Testis (tissue), 2 donors: ENCODE data around the gene NUMB.

Experiments
- POLR2A ChIP-seq: fragments of 450-650 bp; IDR thresholded peaks from one replicate; pipeline ENCODE4 v1.6.1; 2017; ENCODE audit warnings: antibody characterized with exemption, mild to moderate bottlenecking, moderate library complexity
- TF ChIP-seq, protein P1 (sequence below), 3 experiments: fragments of 450-650 bp in 2 of 3; fragments of 200-600 bp in 1 of 3; sonication (generic) in 1 of 3; IDR thresholded peaks; one replicate each; pipeline ENCODE4 v1.5.1; 2016 to 2019; ENCODE audit warnings: antibody characterized with exemption in 3 of 3, mild to moderate bottlenecking in 2 of 3, moderate library complexity in 1 of 3

DNA sequence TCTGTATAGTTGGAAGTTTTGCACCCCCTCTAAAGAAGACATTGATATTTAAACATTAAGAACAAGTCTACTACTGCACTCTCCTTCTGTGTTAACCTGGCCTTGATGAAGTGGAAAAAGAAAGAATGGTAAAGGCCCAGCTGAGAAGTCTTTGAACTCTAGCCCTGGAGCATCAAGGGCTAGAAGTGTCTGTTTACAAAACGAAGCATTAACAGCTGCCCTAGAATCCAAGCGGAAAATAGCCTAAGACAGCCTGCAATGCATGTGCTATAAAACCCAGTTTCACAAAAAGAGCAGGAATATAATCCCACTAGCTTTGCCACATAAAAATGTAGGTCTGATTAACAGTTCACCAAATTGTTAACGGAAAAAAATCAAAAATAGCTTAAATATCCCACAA, 60.5 kb downstream of the NUMB start:
- TF ChIP-seq POLR2A = no peak
- TF ChIP-seq, protein P1, sequence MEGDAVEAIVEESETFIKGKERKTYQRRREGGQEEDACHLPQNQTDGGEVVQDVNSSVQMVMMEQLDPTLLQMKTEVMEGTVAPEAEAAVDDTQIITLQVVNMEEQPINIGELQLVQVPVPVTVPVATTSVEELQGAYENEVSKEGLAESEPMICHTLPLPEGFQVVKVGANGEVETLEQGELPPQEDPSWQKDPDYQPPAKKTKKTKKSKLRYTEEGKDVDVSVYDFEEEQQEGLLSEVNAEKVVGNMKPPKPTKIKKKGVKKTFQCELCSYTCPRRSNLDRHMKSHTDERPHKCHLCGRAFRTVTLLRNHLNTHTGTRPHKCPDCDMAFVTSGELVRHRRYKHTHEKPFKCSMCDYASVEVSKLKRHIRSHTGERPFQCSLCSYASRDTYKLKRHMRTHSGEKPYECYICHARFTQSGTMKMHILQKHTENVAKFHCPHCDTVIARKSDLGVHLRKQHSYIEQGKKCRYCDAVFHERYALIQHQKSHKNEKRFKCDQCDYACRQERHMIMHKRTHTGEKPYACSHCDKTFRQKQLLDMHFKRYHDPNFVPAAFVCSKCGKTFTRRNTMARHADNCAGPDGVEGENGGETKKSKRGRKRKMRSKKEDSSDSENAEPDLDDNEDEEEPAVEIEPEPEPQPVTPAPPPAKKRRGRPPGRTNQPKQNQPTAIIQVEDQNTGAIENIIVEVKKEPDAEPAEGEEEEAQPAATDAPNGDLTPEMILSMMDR (IDR thresholded peaks at IDR 0.05) = no peak
